H1 (cell line): Measurements from ENCODE around the gene FASN. TPM values are rescaled to one million over a fixed set of nuclear protein-coding genes. Genes with fewer than 3 reads are reported as not detected.

Experiments
- ASH2L ChIP-seq: fragments of 200-600, 300-600 bp; sonication (generic); IDR thresholded peaks from one replicate; pipeline ENCODE4 v1.7.1; 2017; ENCODE audit warnings: low read length
- CBX5 ChIP-seq: fragments of 300-800, 300-1000 bp; sonication (generic); IDR thresholded peaks from 2 replicates; pipeline ENCODE4 v1.7.1; 2016; ENCODE audit warnings: antibody characterized with exemption, low read length, low read depth
- CBX8 ChIP-seq: fragments of 300-800, 300-1000 bp; sonication (generic); IDR thresholded peaks from 2 replicates; pipeline ENCODE4 v1.7.1; 2016; ENCODE audit warnings: low read depth, low read length, borderline replicate concordance
- EP300 ChIP-seq, 2 experiments: IDR thresholded peaks; 1 replicate in 1 of 2; 2 replicates in 1 of 2; pipeline ENCODE4 v1.6.1; 2011 to 2012; ENCODE audit warnings: low read depth in 2 of 2, low read length in 2 of 2, mild to moderate bottlenecking in 2 of 2, borderline replicate concordance in 1 of 2, inconsistent platforms in 1 of 2, moderate library complexity in 1 of 2
- FOSL1 ChIP-seq: IDR thresholded peaks from 2 replicates; pipeline ENCODE4 v1.6.1; 2011; ENCODE audit warnings: mild to moderate bottlenecking, low read depth, low read length, moderate library complexity; ENCODE audit not compliant: insufficient read depth
- JUN ChIP-seq: IDR thresholded peaks from 2 replicates; pipeline ENCODE4 v1.6.1; 2011; ENCODE audit warnings: low read depth, mild to moderate bottlenecking, improper control_type of control experiment, low read length
- MAFK ChIP-seq: IDR thresholded peaks from 2 replicates; pipeline ENCODE4 v1.6.1; 2012; ENCODE audit warnings: low read depth, mild to moderate bottlenecking, improper control_type of control experiment, low read length
- NRF1 ChIP-seq: IDR thresholded peaks from 2 replicates; pipeline ENCODE4 v1.6.1; 2011; ENCODE audit warnings: mild to moderate bottlenecking, low read depth, low read length, improper control_type of control experiment
- PHF8 ChIP-seq: fragments of 200-600 bp; sonication (generic); conservative IDR thresholded peaks from 2 replicates; pipeline ENCODE4 v1.7.1; 2012; ENCODE audit warnings: low read depth, mild to moderate bottlenecking, inconsistent platforms, low read length, moderate library complexity
- POU5F1 ChIP-seq: IDR thresholded peaks from 2 replicates; pipeline ENCODE4 v1.6.1; 2011; ENCODE audit warnings: low read depth, mild to moderate bottlenecking, low read length, moderate library complexity
- SIX5 ChIP-seq: IDR thresholded peaks from 2 replicates; pipeline ENCODE4 v1.6.1; 2011; ENCODE audit warnings: mild to moderate bottlenecking, low read depth, low read length
- TCF12 ChIP-seq: IDR thresholded peaks from 2 replicates; pipeline ENCODE4 v1.6.1; 2011; ENCODE audit warnings: low read depth, mild to moderate bottlenecking, low read length
- polyA plus RNA-seq, 7 experiments: library from polyadenylated mRNA; depleted of rRNA in 3 of 7; stranded (reverse) in 5 of 7; unstranded in 2 of 7; fragments of >200 nt in 5 of 7; fragments of 200-250 nt in 2 of 7; gene quantifications; 1 replicate in 5 of 7; 2 replicates in 1 of 7; 4 replicates in 1 of 7; pipeline versions ENCODE4 v1.2.1 to v1.2.3, GENCODE V29; 2011 to 2013; ENCODE audit warnings: missing spikeins in 2 of 7, mixed read lengths in 2 of 7
- total RNA-seq: library from RNA; stranded (reverse); fragmentation: NEBNext Ultra II Directional; extraction: Animal tissue kit (Norgen Biotek cat#: 25700); gene quantifications from 2 replicates; pipeline ENCODE4 v1.2.1, GENCODE V29; 2021

The FASN gene
- total and polyA plus RNA-seq, 2 of the 8 experiments (the other 6 are each of a cell fraction or from before 2014, with no cell fraction given), result 143 to 561 TPM

GRCh38 chr17:82105417-82105881, 7.4 kb upstream of the FASN start (continued):
- TF ChIP-seq EP300 (IDR thresholded peaks at IDR 0.05; ENCODE audit: borderline replicate concordance in 1 of 2, low read depth in 2 of 2, low read length in 2 of 2) (no peak), CBX5 (no peak), NRF1 (no peak), TCF12 (no peak), SIX5 (no peak), POU5F1 (no peak), JUN (no peak), CBX8 (no peak), MAFK (no peak), ASH2L (no peak), PHF8 (no peak), FOSL1 (no peak)
